ENCODE results near the gene CACNB2. TPM values are rescaled to one million over a fixed set of nuclear protein-coding genes. Genes with fewer than 3 reads are reported as not detected.

CACNB2 gene
- total RNA-seq, 1 experiment from 2014 or later: not detected

DNA sequence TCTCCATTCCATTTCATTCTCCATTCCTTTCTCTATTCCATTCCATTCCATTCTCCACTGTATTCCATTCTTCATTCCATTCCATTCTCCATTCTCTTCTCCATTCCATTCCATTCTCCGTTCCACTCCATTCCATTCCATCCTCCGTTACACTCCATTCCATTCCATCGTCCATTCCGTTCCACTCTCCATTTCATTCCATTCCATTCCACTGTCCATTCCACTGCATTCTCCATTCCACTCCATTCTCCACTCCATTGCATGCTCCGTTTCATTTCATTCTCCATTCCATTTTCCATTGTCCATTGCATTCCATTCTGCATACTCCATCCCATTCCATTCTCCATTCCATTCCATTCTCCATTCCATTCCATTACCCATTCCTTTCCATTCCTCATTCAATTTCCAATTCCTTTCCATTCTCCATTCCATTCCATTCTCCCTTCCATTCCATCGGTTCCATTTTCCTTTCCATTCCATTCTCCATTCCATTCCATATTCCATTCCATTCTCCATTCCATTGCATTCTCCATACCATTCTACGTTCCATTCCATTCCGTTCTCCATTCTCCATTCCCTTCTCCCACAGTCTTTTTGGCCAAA, 432.8 kb downstream of the CACNB2 start:
- DNase-seq (ENCODE audit: low read depth, low spot score): no peak
- Histone ChIP-seq H3K36me3 (ENCODE audit: control insufficient read depth, insufficient read depth, low read length) (no peaks in the 10 kb centered on the region), H3K27me3 (ENCODE audit: control insufficient read depth, insufficient read depth, low read length) (no peaks in the 10 kb centered on the region), H3K4me1 (ENCODE audit: control insufficient read depth, insufficient read depth, low read length) (no peaks in the 10 kb centered on the region), H3K9me3 (ENCODE audit: control insufficient read depth, insufficient read depth, low read depth, low read length) (no peaks in the 10 kb centered on the region), H3K27ac (ENCODE audit: low read length) (no peak overlapping the region), H3K4me3 (ENCODE audit: low read depth in 2 of 2, low read length in 2 of 2) (no peak overlapping the region)
- ChIA-PET CTCF (no interaction called here), POLR2A (no interaction called here)
- TF ChIP-seq CTCF (IDR thresholded peaks at IDR 0.05) (no peak), REST (IDR thresholded peaks at IDR 0.05; ENCODE audit: insufficient read depth in 1 of 2, low read depth in 2 of 2, low read length in 1 of 2) (no peak), POLR2AphosphoS5 (IDR thresholded peaks at IDR 0.05; ENCODE audit: low read depth, low read length) (no peak)
- intact Hi-C loops (cut with micrococcal nuclease; ENCODE audit: unreplicated experiment): no loop called here
- BruUV-seq (replicated peaks): no TSS peak
- in situ Hi-C loops (cut with HindIII; ENCODE audit: low pct_unique_long_range_greater_than_20kb, low sequenced_read_pairs): no loop called here
- ATAC-seq: no peak

DNA sequence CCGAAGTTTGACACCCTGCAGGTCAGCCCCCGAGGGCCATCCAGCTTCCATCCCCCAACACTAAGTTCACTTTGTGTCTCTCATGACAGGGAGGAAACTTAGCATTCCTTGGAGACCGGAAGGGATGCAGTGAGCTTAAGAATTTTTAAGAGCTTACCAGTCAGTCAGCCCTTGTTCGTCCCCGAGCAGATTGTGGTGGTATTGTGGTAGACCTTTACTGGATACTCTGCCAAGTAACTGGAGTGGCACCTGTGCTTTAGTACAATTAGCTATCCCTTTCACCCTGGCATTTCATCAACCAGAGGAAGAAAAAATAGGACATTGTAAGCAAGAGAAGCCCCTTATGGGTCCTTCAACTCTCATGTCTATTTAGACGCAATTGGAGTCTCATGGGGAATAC, 436.4 kb downstream of the CACNB2 start:
- CTCF ChIA-PET: no interaction called here
- no peaks in the 10 kb centered on the region for H3K36me3 ChIP-seq (ENCODE audit: control insufficient read depth, insufficient read depth, low read length)
- POLR2A ChIA-PET: no interaction called here
- intact Hi-C loops (cut with micrococcal nuclease; ENCODE audit: unreplicated experiment): no loop called here
- H3K9me3 ChIP-seq (ENCODE audit: control insufficient read depth, insufficient read depth, low read depth, low read length): no peaks in the 10 kb centered on the region
- H3K4me1 ChIP-seq (ENCODE audit: control insufficient read depth, insufficient read depth, low read length): no peaks in the 10 kb centered on the region
- no peak for DNase-seq (ENCODE audit: low read depth, low spot score)
- no peak overlapping the region for H3K27ac ChIP-seq (ENCODE audit: low read length)
- no peak overlapping the region for H3K4me3 ChIP-seq (ENCODE audit: low read depth in 2 of 2, low read length in 2 of 2)
- TF ChIP-seq CTCF (IDR thresholded peaks at IDR 0.05): no peak
- no peak for TF ChIP-seq REST (IDR thresholded peaks at IDR 0.05; ENCODE audit: insufficient read depth in 1 of 2, low read depth in 2 of 2, low read length in 1 of 2)
- no peak for TF ChIP-seq SIN3A (IDR thresholded peaks at IDR 0.05; ENCODE audit: borderline replicate concordance, insufficient read depth, low read depth, low read length)
- TF ChIP-seq POLR2AphosphoS5 (IDR thresholded peaks at IDR 0.05; ENCODE audit: low read depth, low read length): no peak
- no peak for TF ChIP-seq TCF7L2 (IDR thresholded peaks at IDR 0.05; ENCODE audit: low read depth, low read length)
- no TSS peak for BruUV-seq (replicated peaks)
- no peaks in the 10 kb centered on the region for H3K27me3 ChIP-seq (ENCODE audit: control insufficient read depth, insufficient read depth, low read length)
- no peak for ATAC-seq
- in situ Hi-C loops (cut with HindIII; ENCODE audit: low pct_unique_long_range_greater_than_20kb, low sequenced_read_pairs): no loop called here

Data from Panc1 (cell line).